GM12892 (cell line): Measurements from ENCODE around the gene BARHL1.

Experiments used
- DNase-seq: peaks from one replicate; pipeline ENCODE4 v3.0.0; 2011; ENCODE audit not compliant: insufficient read length
- FAIRE-seq: peaks from 2 replicates; lab custom pipeline; 2011; peaks lifted over from hg19 to GRCh38; lab: Jason Lieb, UNC
- POLR2A ChIP-seq: IDR thresholded peaks from 2 replicates; pipeline ENCODE4 v1.6.1; 2011; ENCODE audit warnings: low read depth, low read length, control low read depth
- POLR2AphosphoS5 ChIP-seq: IDR thresholded peaks from 2 replicates; pipeline ENCODE4 v1.6.1; 2011; ENCODE audit warnings: low read depth, low read length, control low read depth
- TAF1 ChIP-seq: IDR thresholded peaks from 2 replicates; pipeline ENCODE4 v1.6.1; 2011; ENCODE audit warnings: low read depth, mild to moderate bottlenecking, control low read depth, low read length, borderline replicate concordance

Gene BARHL1

GRCh38 chr9:132546148-132547051 lies 36.0 kb upstream of the BARHL1 start:
- no peak for DNase-seq
- no peak for FAIRE-seq
- TF ChIP-seq TAF1 (no peak), POLR2AphosphoS5 (no peak), POLR2A (no peak)

- TF ChIP-seq TAF1: no peak
- no peak for TF ChIP-seq POLR2A
- TF ChIP-seq POLR2AphosphoS5: no peak
- FAIRE-seq (no peak), DNase-seq (no peak)
Measured at GRCh38 chr9:132547052-132547431, 35.4 kb upstream of the BARHL1 start.

GRCh38 chr9:132547436-132547835 lies 35.0 kb upstream of the BARHL1 start:
- FAIRE-seq: no peak
- TF ChIP-seq POLR2A: no peak
- no peak for TF ChIP-seq POLR2AphosphoS5
- TF ChIP-seq TAF1: no peak
- no peak for DNase-seq

- FAIRE-seq: no peak
- DNase-seq: no peak
- TF ChIP-seq POLR2A (no peak), TAF1 (no peak), POLR2AphosphoS5 (no peak)
Measured at GRCh38 chr9:132547976-132548730, 34.3 kb upstream of the BARHL1 start.

GRCh38 chr9:132548751-132549640 lies 33.4 kb upstream of the BARHL1 start:
- TF ChIP-seq POLR2AphosphoS5 (no peak), TAF1 (no peak), POLR2A (no peak)
- FAIRE-seq (no peak), DNase-seq (no peak)

GRCh38 chr9:132551556-132551955 lies 30.9 kb upstream of the BARHL1 start:
- TF ChIP-seq TAF1: no peak
- DNase-seq (no peak), FAIRE-seq (no peak)

GRCh38 chr9:132552041-132552440 lies 30.4 kb upstream of the BARHL1 start:
- DNase-seq (no peak), FAIRE-seq (no peak)
- TF ChIP-seq TAF1 (no peak), POLR2A (no peak), POLR2AphosphoS5 (no peak)

- TF ChIP-seq TAF1 (no peak), POLR2A (no peak), POLR2AphosphoS5 (no peak)
- no peak for DNase-seq
- FAIRE-seq: no peak
Measured at GRCh38 chr9:132554755-132555154, 27.7 kb upstream of the BARHL1 start.

- FAIRE-seq: no peak
- DNase-seq: no peak
- TF ChIP-seq TAF1: no peak
- no peak for TF ChIP-seq POLR2A
- no peak for TF ChIP-seq POLR2AphosphoS5
Measured at GRCh38 chr9:132555528-132555927, 26.9 kb upstream of the BARHL1 start.

- TF ChIP-seq TAF1: no peak
- no peak for TF ChIP-seq POLR2A
- TF ChIP-seq POLR2AphosphoS5: no peak
- FAIRE-seq (no peak), DNase-seq (no peak)
Measured at GRCh38 chr9:132556235-132556634, 26.2 kb upstream of the BARHL1 start.

GRCh38 chr9:132556714-132557113 lies 25.7 kb upstream of the BARHL1 start:
- TF ChIP-seq POLR2A: no peak
- no peak for TF ChIP-seq TAF1
- TF ChIP-seq POLR2AphosphoS5: no peak
- DNase-seq (no peak), FAIRE-seq (no peak)
